GM21576 (cell line): ENCODE data around the gene SH3GL2.

ENCODE experiments used
- ATAC-seq: cut with Tn5 transposase; IDR thresholded peaks from one replicate; pipeline ENCODE4 v1.9.1; 2021; ENCODE audit warnings: mild to moderate bottlenecking, moderate library complexity; ENCODE audit not compliant: unreplicated experiment

SH3GL2 gene

GRCh38 chr9:17802249-17802857 is 223.5 kb downstream of the SH3GL2 start:
- ATAC-seq, result no peak

GRCh38 chr9:17807613-17808282 is 228.9 kb downstream of the SH3GL2 start:
- ATAC-seq, result no peak

GRCh38 chr9:17810317-17810716 is 231.5 kb downstream of the SH3GL2 start:
- no peak for ATAC-seq

- ATAC-seq, result no peak
Measured at GRCh38 chr9:17810728-17811571, 232.1 kb downstream of the SH3GL2 start.

GRCh38 chr9:17813798-17814197 is 234.9 kb downstream of the SH3GL2 start:
- no peak for ATAC-seq

- no peak for ATAC-seq
Measured at GRCh38 chr9:17816431-17817027, 237.7 kb downstream of the SH3GL2 start.

GRCh38 chr9:17824191-17824590 is 245.3 kb downstream of the SH3GL2 start:
- ATAC-seq, result no peak

GRCh38 chr9:17824616-17825264 is 245.9 kb downstream of the SH3GL2 start:
- no peak for ATAC-seq

GRCh38 chr9:17825265-17825659 is 246.4 kb downstream of the SH3GL2 start:
- ATAC-seq, result no peak

- no peak for ATAC-seq
Measured at GRCh38 chr9:17829064-17829463, 250.2 kb downstream of the SH3GL2 start.

- no peak for ATAC-seq
Measured at GRCh38 chr9:17829812-17830385, 251.0 kb downstream of the SH3GL2 start.

GRCh38 chr9:17832812-17833211 is 253.9 kb downstream of the SH3GL2 start:
- no peak for ATAC-seq

- ATAC-seq, result no peak
Measured at GRCh38 chr9:17833846-17834245, 255.0 kb downstream of the SH3GL2 start.

- ATAC-seq, result no peak
Measured at GRCh38 chr9:17837965-17838364, 259.1 kb downstream of the SH3GL2 start.

GRCh38 chr9:17839776-17840175 is 260.9 kb downstream of the SH3GL2 start:
- no peak for ATAC-seq

GRCh38 chr9:17843236-17843635 is 264.4 kb downstream of the SH3GL2 start:
- no peak for ATAC-seq
